Breast epithelium (tissue), 3 donors: ENCODE data around the gene ZBTB34.

Source experiments
- POLR2A ChIP-seq: fragments of 450-650 bp; IDR thresholded peaks from one replicate; pipeline ENCODE4 v1.6.1; 2016; ENCODE audit warnings: antibody characterized with exemption, mild to moderate bottlenecking, moderate library complexity
- TF ChIP-seq, protein P1 (sequence below), 3 donors: fragments of 450-650 bp; IDR thresholded peaks; one replicate each; pipeline ENCODE4 v1.5.1; 2016 to 2017; ENCODE audit warnings: antibody characterized with exemption in 3 of 3, mild to moderate bottlenecking in 3 of 3, moderate library complexity in 3 of 3

DNA sequence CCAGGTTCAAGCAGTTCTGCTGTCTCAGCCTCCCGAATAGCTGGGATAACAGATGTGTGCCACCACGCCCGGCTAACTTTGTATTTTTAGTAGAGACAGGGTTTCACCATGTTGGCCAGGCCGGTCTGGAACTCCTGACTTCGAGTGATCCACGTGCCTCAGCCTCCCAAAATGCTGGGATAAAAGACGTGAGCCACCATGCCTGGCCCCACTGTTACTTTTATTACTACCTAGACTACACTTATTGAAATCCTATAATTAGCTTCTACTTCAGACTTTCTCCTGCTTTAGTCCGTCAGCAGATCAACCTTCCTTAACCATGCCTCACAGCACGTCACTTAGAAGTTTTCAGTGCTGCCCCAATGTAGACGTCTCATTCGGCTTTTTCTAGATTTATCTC lies 47.4 kb upstream of the ZBTB34 start:
- TF ChIP-seq, protein P1, sequence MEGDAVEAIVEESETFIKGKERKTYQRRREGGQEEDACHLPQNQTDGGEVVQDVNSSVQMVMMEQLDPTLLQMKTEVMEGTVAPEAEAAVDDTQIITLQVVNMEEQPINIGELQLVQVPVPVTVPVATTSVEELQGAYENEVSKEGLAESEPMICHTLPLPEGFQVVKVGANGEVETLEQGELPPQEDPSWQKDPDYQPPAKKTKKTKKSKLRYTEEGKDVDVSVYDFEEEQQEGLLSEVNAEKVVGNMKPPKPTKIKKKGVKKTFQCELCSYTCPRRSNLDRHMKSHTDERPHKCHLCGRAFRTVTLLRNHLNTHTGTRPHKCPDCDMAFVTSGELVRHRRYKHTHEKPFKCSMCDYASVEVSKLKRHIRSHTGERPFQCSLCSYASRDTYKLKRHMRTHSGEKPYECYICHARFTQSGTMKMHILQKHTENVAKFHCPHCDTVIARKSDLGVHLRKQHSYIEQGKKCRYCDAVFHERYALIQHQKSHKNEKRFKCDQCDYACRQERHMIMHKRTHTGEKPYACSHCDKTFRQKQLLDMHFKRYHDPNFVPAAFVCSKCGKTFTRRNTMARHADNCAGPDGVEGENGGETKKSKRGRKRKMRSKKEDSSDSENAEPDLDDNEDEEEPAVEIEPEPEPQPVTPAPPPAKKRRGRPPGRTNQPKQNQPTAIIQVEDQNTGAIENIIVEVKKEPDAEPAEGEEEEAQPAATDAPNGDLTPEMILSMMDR (IDR thresholded peaks at IDR 0.05) = no peak
- TF ChIP-seq POLR2A = no peak
